SK-N-SH (cell line): Measurements from ENCODE around the gene CCDC116.

Experiments used
- EP300 ChIP-seq, 2 experiments: IDR thresholded peaks; 2 replicates each; pipeline versions ENCODE4 v1.4.0 to v1.6.1; 2012; ENCODE audit warnings: borderline replicate concordance in 1 of 2, low read depth in 1 of 2, low read length in 1 of 2
- GABPA ChIP-seq: IDR thresholded peaks from 2 replicates; pipeline ENCODE4 v1.4.0; 2012; ENCODE audit warnings: low read depth, mild to moderate bottlenecking
- TEAD4 ChIP-seq: IDR thresholded peaks from 2 replicates; pipeline ENCODE4 v1.4.0; 2012; ENCODE audit warnings: mild to moderate bottlenecking, borderline replicate concordance; ENCODE audit not compliant: insufficient read depth
- TF ChIP-seq, protein P1 (sequence below): fragments of 200-600 bp; sonication (generic); IDR thresholded peaks from 2 replicates; pipeline ENCODE4 v1.6.1; 2017; ENCODE audit warnings: antibody characterized with exemption, mild to moderate bottlenecking, moderate library complexity

DNA sequence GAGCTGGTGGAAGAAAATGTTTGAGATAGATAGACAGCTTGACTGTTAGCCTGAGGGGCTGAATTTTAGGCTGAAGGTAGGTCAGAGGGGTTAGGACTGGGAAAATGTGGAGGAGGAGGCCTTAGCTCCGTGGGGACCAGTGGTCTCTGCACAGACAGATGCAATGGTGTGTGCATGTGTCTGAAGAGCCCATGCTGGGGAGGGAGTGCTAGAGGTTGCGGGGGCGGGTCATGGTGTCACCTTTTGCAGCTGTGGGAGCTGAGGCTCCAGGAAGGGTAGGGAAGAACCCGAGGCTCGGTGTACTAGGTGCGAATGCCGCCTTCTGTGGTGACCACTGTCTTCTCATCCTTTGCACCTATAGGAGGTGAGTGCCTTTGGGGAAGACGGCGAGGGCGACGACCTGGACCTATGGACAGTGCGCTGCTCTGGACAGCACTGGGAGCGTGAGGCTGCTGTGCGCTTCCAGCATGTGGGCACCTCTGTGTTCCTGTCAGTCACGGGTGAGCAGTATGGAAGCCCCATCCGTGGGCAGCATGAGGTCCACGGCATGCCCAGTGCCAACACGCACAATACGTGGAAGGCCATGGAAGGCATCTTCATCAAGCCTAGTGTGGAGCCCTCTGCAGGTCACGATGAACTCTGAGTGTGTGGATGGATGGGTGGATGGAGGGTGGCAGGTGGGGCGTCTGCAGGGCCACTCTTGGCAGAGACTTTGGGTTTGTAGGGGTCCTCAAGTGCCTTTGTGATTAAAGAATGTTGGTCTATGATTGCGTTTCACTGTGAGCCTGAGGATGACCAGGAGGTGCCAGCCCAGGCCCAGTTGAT, 11.2 kb downstream of the CCDC116 start:
- TF ChIP-seq TEAD4: no peak
- TF ChIP-seq EP300 (IDR thresholded peaks at IDR 0.05; ENCODE audit: borderline replicate concordance in 1 of 2, low read depth in 1 of 2, low read length in 1 of 2): no peak
- TF ChIP-seq GABPA: no peak
- TF ChIP-seq, protein P1, sequence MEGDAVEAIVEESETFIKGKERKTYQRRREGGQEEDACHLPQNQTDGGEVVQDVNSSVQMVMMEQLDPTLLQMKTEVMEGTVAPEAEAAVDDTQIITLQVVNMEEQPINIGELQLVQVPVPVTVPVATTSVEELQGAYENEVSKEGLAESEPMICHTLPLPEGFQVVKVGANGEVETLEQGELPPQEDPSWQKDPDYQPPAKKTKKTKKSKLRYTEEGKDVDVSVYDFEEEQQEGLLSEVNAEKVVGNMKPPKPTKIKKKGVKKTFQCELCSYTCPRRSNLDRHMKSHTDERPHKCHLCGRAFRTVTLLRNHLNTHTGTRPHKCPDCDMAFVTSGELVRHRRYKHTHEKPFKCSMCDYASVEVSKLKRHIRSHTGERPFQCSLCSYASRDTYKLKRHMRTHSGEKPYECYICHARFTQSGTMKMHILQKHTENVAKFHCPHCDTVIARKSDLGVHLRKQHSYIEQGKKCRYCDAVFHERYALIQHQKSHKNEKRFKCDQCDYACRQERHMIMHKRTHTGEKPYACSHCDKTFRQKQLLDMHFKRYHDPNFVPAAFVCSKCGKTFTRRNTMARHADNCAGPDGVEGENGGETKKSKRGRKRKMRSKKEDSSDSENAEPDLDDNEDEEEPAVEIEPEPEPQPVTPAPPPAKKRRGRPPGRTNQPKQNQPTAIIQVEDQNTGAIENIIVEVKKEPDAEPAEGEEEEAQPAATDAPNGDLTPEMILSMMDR: peak; percentile 19; the same call in 1 of the 2 replicates
